ENCODE measurements around the gene MPPED2.

Gene MPPED2

GRCh38 chr11:30392221-30392784, 193.8 kb downstream of the MPPED2 start:
- H3K27ac ChIP-seq: no peak overlapping the region
- TF ChIP-seq ZFX (IDR thresholded peaks at IDR 0.05) (no peak), CTCF (conservative IDR thresholded peaks at IDR 0.05) (no peak)

GRCh38 chr11:30388957-30389356, 197.2 kb downstream of the MPPED2 start:
- H3K27ac ChIP-seq: no peak overlapping the region

GRCh38 chr11:30387891-30388861, 198.0 kb downstream of the MPPED2 start:
- H3K27ac ChIP-seq: no peak overlapping the region

More at GRCh38 chr11:30388957-30389356, 197.2 kb downstream of the MPPED2 start:
- TF ChIP-seq ZFX (IDR thresholded peaks at IDR 0.05) (no peak), CTCF (conservative IDR thresholded peaks at IDR 0.05) (no peak)

GRCh38 chr11:30381879-30382278, 204.3 kb downstream of the MPPED2 start:
- H3K27ac ChIP-seq: no peak overlapping the region
- TF ChIP-seq CTCF (conservative IDR thresholded peaks at IDR 0.05) (no peak), ZFX (IDR thresholded peaks at IDR 0.05) (no peak)

More at GRCh38 chr11:30387891-30388861, 198.0 kb downstream of the MPPED2 start:
- TF ChIP-seq ZFX (IDR thresholded peaks at IDR 0.05) (no peak), CTCF (conservative IDR thresholded peaks at IDR 0.05) (no peak)

GRCh38 chr11:30380846-30381245, 205.3 kb downstream of the MPPED2 start:
- H3K27ac ChIP-seq: no peak overlapping the region
- TF ChIP-seq CTCF (conservative IDR thresholded peaks at IDR 0.05): no peak
- TF ChIP-seq ZFX (IDR thresholded peaks at IDR 0.05): no peak

- TF ChIP-seq ZFX (IDR thresholded peaks at IDR 0.05) (no peak), CTCF (conservative IDR thresholded peaks at IDR 0.05) (no peak)
- no peak overlapping the region for H3K27ac ChIP-seq
These were observed 208.8 kb downstream of the MPPED2 start for GRCh38 chr11:30377347-30377746.

- TF ChIP-seq CTCF (conservative IDR thresholded peaks at IDR 0.05) (no peak), ZFX (IDR thresholded peaks at IDR 0.05) (no peak)
- H3K27ac ChIP-seq: no peak overlapping the region
These were observed 216.0 kb downstream of the MPPED2 start for GRCh38 chr11:30370164-30370563.
